ENCODE measurements around the gene NOTCH4.

NOTCH4 gene

DNA sequence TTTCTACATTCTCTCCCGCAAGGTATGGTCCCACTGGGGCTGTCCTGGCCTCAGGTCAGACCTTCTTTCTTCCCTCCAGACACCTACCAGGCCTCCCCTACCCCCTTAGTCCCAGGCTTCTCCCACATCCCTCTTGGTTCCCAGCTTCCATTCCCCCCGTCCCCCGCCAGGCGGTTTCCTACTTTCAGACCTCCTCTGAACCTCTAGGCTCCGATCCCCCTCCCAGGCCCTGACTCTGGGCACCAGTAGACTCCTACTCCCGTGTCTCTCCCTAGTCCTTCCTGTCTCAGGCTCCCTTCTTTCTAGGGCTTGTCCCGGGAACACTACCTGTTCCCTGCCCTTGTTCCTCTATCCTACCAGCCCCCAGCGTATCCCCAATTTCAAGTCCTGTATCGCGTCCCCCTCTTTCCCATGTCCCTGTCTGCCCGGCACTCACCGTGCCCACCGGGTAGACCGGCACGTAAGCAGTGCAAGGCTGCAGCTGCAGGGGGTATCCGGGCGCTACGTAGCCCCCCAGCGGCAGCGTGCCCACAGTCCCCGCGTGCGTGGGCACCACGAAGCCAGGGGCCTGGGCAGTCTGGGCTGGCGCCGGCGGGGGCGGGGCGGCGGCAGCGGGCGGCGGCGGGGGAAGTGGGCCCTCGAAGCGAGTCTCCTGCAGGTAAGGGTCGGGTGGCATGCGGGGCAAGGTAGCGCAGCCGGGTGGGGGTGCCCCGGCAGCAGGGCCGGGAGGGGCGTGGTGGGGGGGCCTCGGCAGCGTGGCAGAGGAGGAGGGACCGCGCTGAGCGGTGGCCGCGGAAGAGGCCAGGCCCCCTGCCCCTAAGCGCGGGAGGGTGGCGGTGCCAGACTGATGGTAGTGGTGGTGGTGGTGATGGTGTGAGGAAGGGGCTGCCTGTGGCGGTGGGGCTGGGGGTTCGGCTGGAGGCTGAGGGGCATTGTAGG lies 73.7 kb downstream of the NOTCH4 start (continued):
- TF ChIP-seq, protein P1, sequence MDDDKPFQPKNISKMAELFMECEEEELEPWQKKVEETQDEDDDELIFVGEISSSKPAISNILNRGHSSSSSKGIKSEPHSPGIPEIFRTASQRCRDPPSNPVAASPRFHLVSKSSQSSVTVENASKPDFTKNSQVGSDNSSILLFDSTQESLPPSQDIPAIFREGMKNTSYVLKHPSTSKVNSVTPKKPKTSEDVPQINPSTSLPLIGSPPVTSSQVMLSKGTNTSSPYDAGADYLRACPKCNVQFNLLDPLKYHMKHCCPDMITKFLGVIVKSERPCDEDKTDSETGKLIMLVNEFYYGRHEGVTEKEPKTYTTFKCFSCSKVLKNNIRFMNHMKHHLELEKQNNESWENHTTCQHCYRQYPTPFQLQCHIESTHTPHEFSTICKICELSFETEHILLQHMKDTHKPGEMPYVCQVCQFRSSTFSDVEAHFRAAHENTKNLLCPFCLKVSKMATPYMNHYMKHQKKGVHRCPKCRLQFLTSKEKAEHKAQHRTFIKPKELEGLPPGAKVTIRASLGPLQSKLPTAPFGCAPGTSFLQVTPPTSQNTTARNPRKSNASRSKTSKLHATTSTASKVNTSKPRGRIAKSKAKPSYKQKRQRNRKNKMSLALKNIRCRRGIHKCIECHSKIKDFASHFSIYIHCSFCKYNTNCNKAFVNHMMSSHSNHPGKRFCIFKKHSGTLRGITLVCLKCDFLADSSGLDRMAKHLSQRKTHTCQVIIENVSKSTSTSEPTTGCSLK (tag by site-specific recombination; IDR thresholded peaks at IDR 0.05) = no peak
- TF ChIP-seq KLF9 (tag by site-specific recombination; IDR thresholded peaks at IDR 0.05; ENCODE audit: low read depth) (no peak), OSR2 (tag by site-specific recombination; IDR thresholded peaks at IDR 0.05) (no peak), ZSCAN23 (tag by site-specific recombination; IDR thresholded peaks at IDR 0.05) (no peak), ZNF140 (tag by site-specific recombination; IDR thresholded peaks at IDR 0.05) (no peak)

DNA sequence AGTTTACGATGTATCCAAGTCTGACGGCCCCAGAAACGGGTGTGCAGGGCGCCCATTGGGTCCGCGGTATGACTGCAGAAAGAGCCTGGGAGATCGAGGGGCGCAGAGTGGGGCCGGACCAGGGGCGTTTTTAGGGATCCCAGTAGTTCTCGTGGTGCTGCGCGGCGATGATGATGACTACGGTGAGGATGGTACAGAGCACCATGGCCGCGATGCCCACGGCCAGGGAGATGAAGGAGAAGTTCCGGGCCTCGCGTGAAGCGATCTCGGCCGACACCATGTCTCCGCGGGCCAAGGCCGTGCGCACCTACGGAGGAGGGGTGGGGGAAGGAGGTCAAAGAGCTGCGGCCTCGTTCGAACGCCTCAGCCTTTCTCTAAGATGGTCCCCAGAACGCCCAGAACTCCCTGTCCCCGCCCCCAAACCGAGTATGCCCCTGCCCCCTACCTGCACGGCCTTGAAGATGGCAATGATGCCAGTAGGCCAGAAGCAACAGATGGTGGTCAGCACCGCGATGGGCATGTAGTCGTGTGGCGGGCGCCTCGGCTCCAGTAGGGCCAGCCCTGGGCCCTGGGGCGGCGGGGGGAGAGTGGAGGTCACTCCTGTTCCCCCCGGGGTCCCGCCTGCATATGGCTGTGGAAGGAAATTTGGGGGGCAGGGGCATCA lies 74.6 kb downstream of the NOTCH4 start:
- ChIA-PET CTCF (no interaction called here), POLR2A (no interaction called here)
- no peaks in the 10 kb centered on the region for H3K36me3 ChIP-seq (ENCODE audit: control insufficient read depth in 2 of 2, insufficient read depth in 1 of 2, low read length in 2 of 2)
- H3K4me1 ChIP-seq (ENCODE audit: control insufficient read depth, insufficient read depth, low read length) = peaks cover 9% of the 10 kb centered on the region; the same call in 1 of the 2 replicates
- H3K9me3 ChIP-seq (ENCODE audit: control insufficient read depth, insufficient read depth, low read depth, low read length) = no peaks in the 10 kb centered on the region
- no peak overlapping the region for H3K4me3 ChIP-seq (ENCODE audit: low read depth, low read length)
- H3K27ac ChIP-seq (ENCODE audit: extremely low read depth, low read depth, low read length) = no peak overlapping the region
- peak; percentile 45; the same call in 1 of the 2 replicates for TF ChIP-seq SCRT2 (tag by site-specific recombination; IDR thresholded peaks at IDR 0.05)
- TF ChIP-seq ZNF791 (tag by site-specific recombination; IDR thresholded peaks at IDR 0.05) = no peak

DNA sequence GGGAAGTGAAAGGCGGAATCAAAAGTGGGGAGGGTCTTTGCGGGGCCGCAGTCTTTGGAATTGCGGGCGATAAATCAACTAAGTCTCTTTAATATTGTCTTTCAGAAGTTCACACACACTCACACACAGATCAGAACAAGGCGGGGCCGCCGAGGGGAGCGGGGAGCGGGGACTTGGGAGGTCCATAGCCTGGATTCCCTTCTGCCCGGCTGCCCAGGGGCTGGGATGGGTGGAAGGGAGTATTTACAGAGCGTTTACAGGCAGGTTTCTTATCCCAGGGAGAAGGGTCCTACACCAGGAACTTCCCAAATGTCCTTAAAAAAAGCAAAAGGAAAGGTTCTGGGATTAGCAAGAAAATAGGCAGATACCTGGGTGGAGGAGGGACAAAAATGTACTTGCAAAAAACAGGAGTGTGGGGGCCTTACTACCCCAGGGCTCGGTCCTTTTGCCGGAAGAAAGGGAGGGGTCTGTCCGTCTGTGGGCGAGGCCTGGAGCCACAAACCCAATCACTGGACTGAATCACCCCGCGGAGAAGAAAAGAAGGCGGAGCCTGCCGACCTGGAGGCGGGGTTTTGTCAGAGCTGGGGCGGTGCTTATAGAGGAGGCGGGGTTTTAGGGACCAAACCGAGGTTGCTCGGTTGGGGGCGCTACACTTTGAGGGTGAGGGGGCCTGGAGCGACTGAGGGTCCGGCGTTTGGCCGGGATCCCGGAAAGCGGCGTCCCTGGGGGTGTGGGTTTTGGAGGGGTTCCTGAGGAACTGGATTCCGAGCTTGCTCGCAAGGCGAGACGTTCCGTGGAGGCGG lies 75.4 kb downstream of the NOTCH4 start:
- H3K9me3 ChIP-seq (ENCODE audit: control insufficient read depth, insufficient read depth, low read depth, low read length) = no peaks in the 10 kb centered on the region
- H3K4me1 ChIP-seq (ENCODE audit: control insufficient read depth, insufficient read depth, low read length) = peaks cover 9% of the 10 kb centered on the region; the same call in 1 of the 2 replicates
- TF ChIP-seq, protein P2, sequence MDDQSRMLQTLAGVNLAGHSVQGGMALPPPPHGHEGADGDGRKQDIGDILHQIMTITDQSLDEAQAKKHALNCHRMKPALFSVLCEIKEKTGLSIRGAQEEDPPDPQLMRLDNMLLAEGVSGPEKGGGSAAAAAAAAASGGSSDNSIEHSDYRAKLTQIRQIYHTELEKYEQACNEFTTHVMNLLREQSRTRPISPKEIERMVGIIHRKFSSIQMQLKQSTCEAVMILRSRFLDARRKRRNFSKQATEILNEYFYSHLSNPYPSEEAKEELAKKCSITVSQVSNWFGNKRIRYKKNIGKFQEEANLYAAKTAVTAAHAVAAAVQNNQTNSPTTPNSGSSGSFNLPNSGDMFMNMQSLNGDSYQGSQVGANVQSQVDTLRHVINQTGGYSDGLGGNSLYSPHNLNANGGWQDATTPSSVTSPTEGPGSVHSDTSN (CRISPR knock-in tag; IDR thresholded peaks at IDR 0.05) = no peak
- TF ChIP-seq, protein P3, sequence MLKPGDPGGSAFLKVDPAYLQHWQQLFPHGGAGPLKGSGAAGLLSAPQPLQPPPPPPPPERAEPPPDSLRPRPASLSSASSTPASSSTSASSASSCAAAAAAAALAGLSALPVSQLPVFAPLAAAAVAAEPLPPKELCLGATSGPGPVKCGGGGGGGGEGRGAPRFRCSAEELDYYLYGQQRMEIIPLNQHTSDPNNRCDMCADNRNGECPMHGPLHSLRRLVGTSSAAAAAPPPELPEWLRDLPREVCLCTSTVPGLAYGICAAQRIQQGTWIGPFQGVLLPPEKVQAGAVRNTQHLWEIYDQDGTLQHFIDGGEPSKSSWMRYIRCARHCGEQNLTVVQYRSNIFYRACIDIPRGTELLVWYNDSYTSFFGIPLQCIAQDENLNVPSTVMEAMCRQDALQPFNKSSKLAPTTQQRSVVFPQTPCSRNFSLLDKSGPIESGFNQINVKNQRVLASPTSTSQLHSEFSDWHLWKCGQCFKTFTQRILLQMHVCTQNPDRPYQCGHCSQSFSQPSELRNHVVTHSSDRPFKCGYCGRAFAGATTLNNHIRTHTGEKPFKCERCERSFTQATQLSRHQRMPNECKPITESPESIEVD (tag by site-specific recombination; IDR thresholded peaks at IDR 0.05) = no peak
- peak; percentile 29 for TF ChIP-seq SP2 (tag by site-specific recombination; IDR thresholded peaks at IDR 0.05)
- peak; percentile 38; the same call in 1 of the 2 replicates for TF ChIP-seq SP3 (tag by site-specific recombination; IDR thresholded peaks at IDR 0.05)
- TF ChIP-seq HOXC10 (CRISPR knock-in tag; IDR thresholded peaks at IDR 0.05) = no peak
- no peaks in the 10 kb centered on the region for H3K36me3 ChIP-seq (ENCODE audit: control insufficient read depth in 2 of 2, insufficient read depth in 1 of 2, low read length in 2 of 2)
- ChIA-PET CTCF (interaction anchor here (0.6 to 2.1 kb wide), 3 partner anchors 30 to 638 kb away, joined by 3 to 9 read pairs (median 3); no protein-coding TSS in a partner anchor), POLR2A (interaction anchor here (0.9 to 1.2 kb wide), 2 partner anchors 19 to 250 kb away, joined by 3 to 4 read pairs; partner anchors contain the start of gene FKBPL)
- no peak overlapping the region for H3K4me3 ChIP-seq (ENCODE audit: low read depth, low read length)
- no peak overlapping the region for H3K27ac ChIP-seq (ENCODE audit: extremely low read depth, low read depth, low read length)

Measured in HEK293 (cell line).